Right lung (tissue), 10 donors: ENCODE measurements around the gene RCL1. TPM values are rescaled to one million over a fixed set of nuclear protein-coding genes. Genes with fewer than 3 reads are reported as not detected.
A peak's percentile ranks its signal among the peaks of the same experiment; 100 is the strongest.
"Not testable (repeated sequence)": the region's sequence is repeated elsewhere in the genome, so short reads cannot be mapped to it uniquely, and the experiment has no call there.

Source experiments
- DNase-seq, 2 donors: peaks; one replicate each; pipeline ENCODE4 v3.0.0-alpha.2; 2013
- long read RNA-seq, 8 donors: transcript quantifications; one replicate each; lab custom pipeline, GENCODE V29; 2026
- polyA plus RNA-seq, 5 donors: library from polyadenylated mRNA; unstranded; fragments of 120-200 nt; gene quantifications; one replicate each; pipeline versions ENCODE4 v1.2.1 to v1.2.3, GENCODE V29; 2013; ENCODE audit warnings: inconsistent platforms in 1 of 5, low replicate concordance in 1 of 5; ENCODE audit not compliant: insufficient read length in 5 of 5, insufficient read depth in 1 of 5

The RCL1 gene, protein sequence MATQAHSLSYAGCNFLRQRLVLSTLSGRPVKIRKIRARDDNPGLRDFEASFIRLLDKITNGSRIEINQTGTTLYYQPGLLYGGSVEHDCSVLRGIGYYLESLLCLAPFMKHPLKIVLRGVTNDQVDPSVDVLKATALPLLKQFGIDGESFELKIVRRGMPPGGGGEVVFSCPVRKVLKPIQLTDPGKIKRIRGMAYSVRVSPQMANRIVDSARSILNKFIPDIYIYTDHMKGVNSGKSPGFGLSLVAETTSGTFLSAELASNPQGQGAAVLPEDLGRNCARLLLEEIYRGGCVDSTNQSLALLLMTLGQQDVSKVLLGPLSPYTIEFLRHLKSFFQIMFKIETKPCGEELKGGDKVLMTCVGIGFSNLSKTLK
- polyA plus RNA-seq = 10 to 100 TPM; 16.9 to 20.4 (median 18.2) TPM
- long read RNA-seq, donor 1, partial matches to known transcripts = 0 of 4 reads
- long read RNA-seq, donor 1, other reads (novel, unspliced or antisense) = 0 of 4 reads
- long read RNA-seq, donor 2, partial matches to known transcripts = 0 of 3 reads
- long read RNA-seq, donor 2, other reads (novel, unspliced or antisense) = 0 of 3 reads
- long read RNA-seq, donor 3, partial matches to known transcripts = 0 of 3 reads
- long read RNA-seq, donor 3, other reads (novel, unspliced or antisense) = 0 of 3 reads
- long read RNA-seq, donor 4, partial matches to known transcripts = 0 of 2 reads
- long read RNA-seq, donor 4, other reads (novel, unspliced or antisense) = 0 of 2 reads
- long read RNA-seq, donor 5, transcript RCL1-204 (9 exons, 2,134 nt) = major isoform, 7 of 7 reads
- long read RNA-seq, donor 5, partial matches to known transcripts = 0 of 7 reads
- long read RNA-seq, donor 5, other reads (novel, unspliced or antisense) = 0 of 7 reads
- long read RNA-seq, donor 6, transcript RCL1-204 (9 exons, 2,134 nt) = major isoform, 10 of 10 reads
- long read RNA-seq, donor 6, partial matches to known transcripts = 0 of 10 reads
- long read RNA-seq, donor 6, other reads (novel, unspliced or antisense) = 0 of 10 reads
- long read RNA-seq, donor 7 = 0 reads
- long read RNA-seq, donor 8, partial matches to known transcripts = 0 of 2 reads
- long read RNA-seq, donor 8, other reads (novel, unspliced or antisense) = 0 of 2 reads

- DNase-seq = peak; percentile 95 to 96
Measured at GRCh38 chr9:4792572-4793458, at the start of gene RCL1. TSS of gene RCL1 (plus strand) at chr9:4792944. CDS start at chr9:4793092, 148 bp downstream.

- DNase-seq = no peak
Measured at GRCh38 chr9:4743131-4743875, 49.4 kb upstream of the RCL1 start.

- DNase-seq = no peak
Measured at GRCh38 chr9:4746278-4747030, 46.3 kb upstream of the RCL1 start.

DNA sequence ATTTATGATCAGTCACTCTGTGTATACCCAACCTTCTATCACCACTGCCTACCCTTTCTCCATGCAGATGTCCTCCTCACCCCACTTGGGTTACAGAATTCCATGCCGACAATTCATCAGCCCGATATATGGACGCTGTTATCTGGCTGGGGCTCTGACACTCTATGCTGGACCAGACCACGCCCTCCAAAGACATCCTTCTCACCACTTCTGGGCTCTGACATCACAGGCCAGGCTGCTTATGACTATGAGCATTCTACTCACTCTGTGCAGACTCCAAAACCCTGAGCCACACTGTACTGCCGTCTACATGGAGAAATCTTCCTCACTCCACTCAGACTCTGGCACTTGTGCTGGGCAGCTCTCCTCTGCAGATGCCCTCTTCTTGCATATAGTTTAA lies 44.1 kb upstream of the RCL1 start:
- DNase-seq = no peak

DNA sequence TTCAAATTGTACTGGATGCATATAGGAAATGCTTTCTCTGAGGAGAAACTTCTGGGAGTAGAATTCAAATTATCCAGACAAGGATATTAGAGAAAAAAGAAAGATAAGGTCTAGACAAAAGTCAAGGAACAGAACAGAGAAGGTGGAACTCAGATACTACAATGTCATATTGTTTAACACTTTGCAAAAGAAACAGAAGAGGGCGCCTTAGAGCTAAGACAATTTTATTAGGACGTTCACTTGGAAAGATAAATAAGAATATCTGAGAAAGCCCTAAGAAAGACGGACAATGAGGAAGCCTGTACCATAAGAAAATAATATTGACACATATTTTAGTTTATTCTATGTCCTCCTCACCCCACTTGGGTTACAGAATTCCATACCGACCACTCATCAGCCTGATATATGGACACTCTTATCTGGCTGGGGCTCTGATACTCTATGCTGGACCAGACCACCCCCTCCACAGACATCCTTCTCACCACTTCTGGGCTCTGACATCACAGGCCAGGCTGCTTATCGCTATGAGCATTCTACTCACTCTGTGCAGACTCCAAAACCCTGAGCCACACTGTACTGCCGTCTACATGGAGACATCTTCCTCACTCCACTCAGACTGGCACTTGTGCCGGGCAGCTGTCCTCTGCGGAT lies 42.6 kb upstream of the RCL1 start:
- peak in 1 of 2 donors; percentile 27 for DNase-seq

- not testable (repeated sequence) for DNase-seq
Measured at GRCh38 chr9:4754530-4754929, 38.2 kb upstream of the RCL1 start.

DNA sequence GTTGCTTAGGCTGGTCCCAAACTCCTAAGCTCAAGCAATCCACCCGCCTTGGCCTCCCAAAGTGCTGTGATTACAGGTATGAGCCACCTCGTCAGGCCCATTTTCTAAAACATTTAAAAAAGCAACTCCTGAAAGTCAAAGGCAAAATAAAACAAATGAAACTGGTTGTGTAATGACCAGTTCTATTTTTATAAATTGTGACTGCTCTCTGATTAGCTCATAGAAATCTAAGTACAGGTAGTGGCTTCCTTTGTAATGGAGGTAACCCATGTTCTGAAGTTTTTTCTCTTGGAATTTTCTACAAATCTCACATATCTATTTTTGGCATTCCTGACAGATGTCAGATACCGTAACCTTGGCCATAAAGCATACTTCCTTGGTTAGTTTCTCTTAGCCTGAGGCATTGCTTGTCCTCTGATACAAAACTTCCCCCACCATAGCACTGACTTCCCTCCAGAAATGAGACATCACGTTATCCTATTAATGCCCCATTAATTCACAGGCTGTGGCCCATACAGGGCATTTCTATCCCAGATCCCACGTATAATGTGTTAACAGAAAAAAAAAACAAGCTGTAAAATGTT lies 37.6 kb upstream of the RCL1 start:
- DNase-seq = no peak

GRCh38 chr9:4756420-4756819 lies 36.3 kb upstream of the RCL1 start:
- DNase-seq = no peak

DNA sequence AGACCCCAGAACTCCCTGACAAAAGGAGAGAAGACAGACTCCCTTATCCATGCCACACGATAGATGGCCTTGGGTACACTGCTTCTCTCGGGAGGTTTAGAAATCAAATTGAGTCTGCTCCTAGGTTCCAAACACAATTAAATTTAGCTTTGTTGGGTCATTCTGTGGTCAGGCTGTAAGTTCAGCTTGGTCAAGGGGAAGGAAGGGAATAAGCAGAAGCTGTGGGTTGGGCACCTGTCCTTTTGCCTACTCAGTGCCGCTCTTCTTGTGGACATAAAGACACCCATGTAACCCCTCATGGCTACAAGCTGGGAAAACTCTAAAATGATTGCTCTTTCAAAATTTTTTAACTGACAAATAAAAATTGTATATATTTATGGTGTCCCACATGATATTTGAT lies 32.6 kb upstream of the RCL1 start:
- DNase-seq = no peak

GRCh38 chr9:4762108-4762885 lies 30.4 kb upstream of the RCL1 start:
- peak; percentile 49 to 66 for DNase-seq

DNA sequence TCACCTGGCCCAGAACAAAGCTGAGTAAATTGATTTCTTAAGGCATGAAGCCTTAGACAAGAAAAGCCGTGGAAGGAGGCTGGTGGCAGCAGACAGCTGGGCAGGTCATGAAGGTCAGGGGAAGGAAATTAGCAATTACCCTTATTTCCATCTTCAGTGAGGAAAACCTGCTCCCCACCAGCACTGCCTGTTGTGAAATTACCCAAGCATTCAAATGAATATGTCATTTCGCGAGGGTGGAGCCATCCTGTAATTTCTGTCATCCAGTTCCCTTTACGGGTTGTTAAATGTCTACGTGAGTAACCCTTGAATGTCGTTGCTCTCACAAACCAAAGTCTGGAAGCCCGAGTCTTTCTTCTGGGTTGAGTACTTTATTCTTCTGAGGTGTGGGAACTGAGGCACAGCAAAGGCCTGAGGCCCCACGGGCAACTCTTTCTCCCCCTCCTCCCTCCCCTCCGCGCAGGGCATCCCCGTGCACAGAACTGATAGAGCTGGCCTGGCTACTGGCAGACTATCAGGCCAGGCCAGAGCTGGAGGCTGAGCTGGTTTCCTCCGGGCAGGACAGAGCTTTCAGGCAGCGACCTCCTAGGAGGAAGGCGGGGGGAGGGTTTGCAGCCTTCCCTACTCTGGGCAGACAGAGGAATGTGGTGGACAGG lies 29.7 kb upstream of the RCL1 start:
- peak in 1 of 2 donors; percentile 16 for DNase-seq

DNA sequence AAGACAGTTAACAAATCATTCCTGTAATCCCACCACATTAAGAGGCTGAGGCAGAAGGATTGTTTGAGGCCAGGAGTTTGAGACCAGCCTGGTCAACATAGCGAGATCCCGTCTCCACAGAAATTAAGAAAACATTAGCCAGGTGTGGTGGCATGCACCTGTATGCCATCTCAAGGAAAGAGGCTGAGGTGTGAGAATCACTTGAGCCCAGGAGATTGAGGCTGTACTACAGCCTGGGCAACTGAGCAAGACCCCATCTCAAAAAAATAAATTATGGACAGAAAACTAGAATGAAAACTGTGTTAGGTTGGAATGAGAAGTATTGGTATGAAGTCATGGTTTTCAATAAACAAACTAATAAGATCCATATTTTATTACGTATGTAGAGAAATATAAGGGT lies 28.7 kb upstream of the RCL1 start:
- no peak for DNase-seq

- DNase-seq = no peak
Measured at GRCh38 chr9:4768681-4769080, 24.1 kb upstream of the RCL1 start.

- no peak for DNase-seq
Measured at GRCh38 chr9:4769321-4770080, 23.2 kb upstream of the RCL1 start.

GRCh38 chr9:4771788-4772187 lies 21.0 kb upstream of the RCL1 start:
- DNase-seq = no peak

GRCh38 chr9:4774209-4774608 lies 18.5 kb upstream of the RCL1 start:
- no peak for DNase-seq
